ENCODE results near the gene AHRR. TPM values are rescaled to one million over a fixed set of nuclear protein-coding genes. Genes with fewer than 3 reads are reported as not detected.
"Not testable (repeated sequence)": the region's sequence is repeated elsewhere in the genome, so short reads cannot be mapped to it uniquely, and the experiment has no call there.

The AHRR gene
- total RNA-seq, 4 donors from 2014 or later, result 0.26 to 9.1 (median 6.6) TPM; not detected in 1

GRCh38 chr5:285991-286557 lies 35.4 kb upstream of the AHRR start:
- no peak for DNase-seq
- intact Hi-C loops (cut with DNase I; ENCODE audit: low total_unique reads), result no loop called here
- no peaks in the 10 kb centered on the region for H3K36me3 ChIP-seq
- no peaks in the 10 kb centered on the region for H3K4me1 ChIP-seq
- no peaks in the 10 kb centered on the region for H3K27me3 ChIP-seq
- no peak overlapping the region for H3K4me3 ChIP-seq
- no peaks in the 10 kb centered on the region for H3K9me3 ChIP-seq
- TF ChIP-seq POLR2A (IDR thresholded peaks at IDR 0.05) (no peak), CTCF (IDR thresholded peaks at IDR 0.05) (no peak)
- no peak overlapping the region for H3K27ac ChIP-seq

GRCh38 chr5:290200-290599 lies 31.3 kb upstream of the AHRR start:
- H3K27me3 ChIP-seq; DNase-seq; H3K9me3 ChIP-seq; H3K36me3 ChIP-seq; H3K27ac ChIP-seq; intact Hi-C loops (cut with DNase I; ENCODE audit: low total_unique reads); H3K4me3 ChIP-seq; H3K4me1 ChIP-seq: not testable (repeated sequence)

- H3K4me1 ChIP-seq; intact Hi-C loops (cut with DNase I; ENCODE audit: low total_unique reads); H3K4me3 ChIP-seq; H3K9me3 ChIP-seq; H3K36me3 ChIP-seq; H3K27me3 ChIP-seq; H3K27ac ChIP-seq; DNase-seq: not testable (repeated sequence)
Observed at GRCh38 chr5:291345-291744, 30.2 kb upstream of the AHRR start.

- H3K27me3 ChIP-seq; H3K9me3 ChIP-seq; H3K4me1 ChIP-seq; H3K36me3 ChIP-seq; H3K27ac ChIP-seq; intact Hi-C loops (cut with DNase I; ENCODE audit: low total_unique reads); H3K4me3 ChIP-seq; DNase-seq: not testable (repeated sequence)
Observed at GRCh38 chr5:294788-295187, 26.7 kb upstream of the AHRR start.

- H3K27me3 ChIP-seq; H3K4me3 ChIP-seq; DNase-seq; intact Hi-C loops (cut with DNase I; ENCODE audit: low total_unique reads); H3K9me3 ChIP-seq; H3K36me3 ChIP-seq; H3K27ac ChIP-seq; H3K4me1 ChIP-seq: not testable (repeated sequence)
Observed at GRCh38 chr5:296207-296606, 25.3 kb upstream of the AHRR start.

GRCh38 chr5:296954-297353 lies 24.6 kb upstream of the AHRR start:
- DNase-seq; H3K27ac ChIP-seq; H3K9me3 ChIP-seq; H3K4me1 ChIP-seq; intact Hi-C loops (cut with DNase I; ENCODE audit: low total_unique reads); H3K36me3 ChIP-seq; H3K27me3 ChIP-seq; H3K4me3 ChIP-seq: not testable (repeated sequence)

- H3K27ac ChIP-seq; H3K9me3 ChIP-seq; intact Hi-C loops (cut with DNase I; ENCODE audit: low total_unique reads); H3K27me3 ChIP-seq; H3K36me3 ChIP-seq; H3K4me3 ChIP-seq; H3K4me1 ChIP-seq; DNase-seq: not testable (repeated sequence)
Observed at GRCh38 chr5:297448-297847, 24.1 kb upstream of the AHRR start.

- H3K4me3 ChIP-seq; H3K4me1 ChIP-seq; H3K27me3 ChIP-seq; intact Hi-C loops (cut with DNase I; ENCODE audit: low total_unique reads); DNase-seq; H3K9me3 ChIP-seq; H3K27ac ChIP-seq; H3K36me3 ChIP-seq: not testable (repeated sequence)
Observed at GRCh38 chr5:297991-298736, 23.4 kb upstream of the AHRR start.

GRCh38 chr5:298737-299125 lies 22.8 kb upstream of the AHRR start:
- no peak for TF ChIP-seq CTCF (IDR thresholded peaks at IDR 0.05)
- TF ChIP-seq POLR2A (IDR thresholded peaks at IDR 0.05), result no peak
- no peaks in the 10 kb centered on the region for H3K9me3 ChIP-seq
- no peaks in the 10 kb centered on the region for H3K27me3 ChIP-seq
- no peaks in the 10 kb centered on the region for H3K36me3 ChIP-seq
- no peak overlapping the region for H3K27ac ChIP-seq
- intact Hi-C loops (cut with DNase I; ENCODE audit: low total_unique reads), result no loop called here
- H3K4me1 ChIP-seq, result no peaks in the 10 kb centered on the region
- no peak overlapping the region for H3K4me3 ChIP-seq
- DNase-seq, result no peak

- H3K4me1 ChIP-seq; H3K27me3 ChIP-seq; H3K36me3 ChIP-seq; H3K4me3 ChIP-seq; H3K27ac ChIP-seq; H3K9me3 ChIP-seq; DNase-seq; intact Hi-C loops (cut with DNase I; ENCODE audit: low total_unique reads): not testable (repeated sequence)
Observed at GRCh38 chr5:299921-300320, 21.6 kb upstream of the AHRR start.

- H3K36me3 ChIP-seq; intact Hi-C loops (cut with DNase I; ENCODE audit: low total_unique reads); DNase-seq; H3K27ac ChIP-seq; H3K4me1 ChIP-seq; H3K9me3 ChIP-seq; H3K27me3 ChIP-seq; H3K4me3 ChIP-seq: not testable (repeated sequence)
Observed at GRCh38 chr5:300691-301435, 20.7 kb upstream of the AHRR start.
